Activated naive CD4-positive, alpha-beta T cell treated with anti-CD3 and anti-CD28 coated beads, Interleukin-2, amount 10 ng/mL, durations not matched to agents 7 days and 5 days (primary cell): Measurements from ENCODE around the gene PLEKHA7.

Source experiments
- CTCF ChIA-PET: fragments of 350-600 bp; sonication (Branson Sonifier 250); formaldehyde crosslinking; loops from one replicate; lab custom pipeline; 2021; ENCODE audit warnings: antibody characterized with exemption; lab: Charles Lee
- DNase-seq: peaks from one replicate; pipeline ENCODE4 v3.0.0-alpha.2; 2020
- H3K27ac Mint-ChIP-seq: one replicate; pipeline ENCODE4 v1.8.0; 2021; ENCODE audit warnings: mild to moderate bottlenecking, moderate library complexity, mixed read lengths
- H3K27me3 Mint-ChIP-seq: one replicate; pipeline ENCODE4 v1.8.0; 2021; ENCODE audit warnings: mild to moderate bottlenecking, mixed read lengths
- H3K36me3 Mint-ChIP-seq: one replicate; pipeline ENCODE4 v1.8.0; 2021; ENCODE audit warnings: mixed read lengths
- H3K4me1 Mint-ChIP-seq: one replicate; pipeline ENCODE4 v1.8.0; 2021; ENCODE audit warnings: mixed read lengths
- H3K4me3 Mint-ChIP-seq: one replicate; pipeline ENCODE4 v1.8.0; 2021; ENCODE audit warnings: mild to moderate bottlenecking, moderate library complexity, mixed read lengths
- H3K9me3 Mint-ChIP-seq: one replicate; pipeline ENCODE4 v1.8.0; 2021; ENCODE audit warnings: mixed read lengths

Gene PLEKHA7

DNA sequence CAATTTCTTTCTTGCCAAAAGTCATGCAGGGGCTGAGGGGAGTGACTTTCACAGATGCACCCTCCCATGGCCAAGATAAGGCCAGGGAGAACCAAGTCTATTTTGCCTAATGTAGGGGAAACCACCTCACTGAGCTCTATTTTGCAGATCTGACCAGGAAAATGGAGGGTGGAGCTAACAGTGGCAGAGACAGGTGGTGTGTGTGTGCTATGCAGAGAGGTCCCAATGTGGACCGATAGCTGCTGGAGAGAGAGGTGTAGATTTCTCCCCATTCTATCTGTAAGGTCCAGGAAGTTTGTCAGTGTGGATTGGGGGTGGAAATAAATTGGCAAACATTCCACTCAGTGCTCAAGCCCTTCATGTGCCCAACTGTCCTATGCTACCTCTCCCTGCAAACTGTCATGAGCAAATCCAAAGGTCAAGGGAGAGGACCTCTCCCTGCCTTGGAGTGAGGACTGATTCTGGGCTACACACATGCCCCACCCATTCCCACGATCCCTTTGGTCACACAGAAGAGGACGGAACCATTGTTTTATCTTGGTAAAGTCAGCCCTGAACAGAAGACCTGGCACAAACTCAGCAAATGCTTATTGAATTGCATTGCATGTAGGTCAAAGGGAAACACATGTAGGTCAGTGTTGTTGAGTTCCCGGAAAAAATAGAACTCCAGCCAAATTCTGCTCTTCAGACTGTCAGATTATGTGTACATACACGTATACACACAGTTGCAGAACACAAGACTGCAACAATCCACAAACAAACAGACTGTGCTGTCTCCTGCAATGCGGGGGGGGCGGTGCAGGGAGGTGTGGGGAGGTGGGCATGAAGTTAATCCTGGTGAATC is 209.9 kb downstream of the PLEKHA7 start:
- Mint-ChIP-seq H3K36me3 (no peaks in the 10 kb centered on the region), H3K4me3 (no peak overlapping the region)
- CTCF ChIA-PET: no interaction called here

DNA sequence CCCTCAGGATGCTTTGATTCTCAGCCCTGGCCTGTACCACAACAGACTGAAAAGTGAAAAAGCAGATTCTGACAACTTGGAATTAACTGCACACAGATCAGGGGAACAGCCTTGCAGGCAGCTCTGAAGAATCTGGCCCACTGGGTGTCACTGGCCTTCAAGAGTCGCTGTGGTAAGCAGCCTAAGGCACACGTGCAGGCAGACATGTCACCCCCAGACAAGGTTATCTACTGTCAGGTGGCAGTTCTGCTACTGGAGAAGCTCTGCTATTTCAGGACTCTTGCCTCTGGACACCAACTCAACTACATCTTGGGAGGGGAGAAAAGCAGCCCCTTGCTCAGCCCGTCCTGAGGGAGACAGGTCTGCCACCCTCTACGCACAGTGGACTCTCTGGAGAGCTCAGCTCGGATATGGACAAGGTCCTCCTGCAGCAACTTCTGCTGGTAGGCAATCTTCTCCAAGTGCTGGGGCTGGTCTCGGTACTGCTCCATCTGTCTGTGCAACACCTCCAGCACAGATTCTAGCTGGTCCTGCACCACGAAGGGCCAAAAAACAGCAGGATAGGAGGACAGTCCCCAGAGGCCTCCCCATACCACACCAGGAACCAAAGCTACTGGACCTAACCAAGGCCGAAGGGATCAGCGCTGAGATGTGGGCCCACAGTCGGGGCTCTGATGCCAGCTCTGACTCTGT is 212.8 kb downstream of the PLEKHA7 start:
- CTCF ChIA-PET: interaction anchor here (0.5 to 2.7 kb wide), 8 partner anchors 10 to 276 kb away, joined by 3 to 21 read pairs (median 3); partner anchors contain the start of gene RPS13

More for the DNA sequence above, 209.9 kb downstream of the PLEKHA7 start:
- H3K27me3 Mint-ChIP-seq: no peaks in the 10 kb centered on the region
- H3K9me3 Mint-ChIP-seq: no peaks in the 10 kb centered on the region
- no peak for DNase-seq
- H3K4me1 Mint-ChIP-seq: no peaks in the 10 kb centered on the region
- H3K27ac Mint-ChIP-seq: no peak overlapping the region

DNA sequence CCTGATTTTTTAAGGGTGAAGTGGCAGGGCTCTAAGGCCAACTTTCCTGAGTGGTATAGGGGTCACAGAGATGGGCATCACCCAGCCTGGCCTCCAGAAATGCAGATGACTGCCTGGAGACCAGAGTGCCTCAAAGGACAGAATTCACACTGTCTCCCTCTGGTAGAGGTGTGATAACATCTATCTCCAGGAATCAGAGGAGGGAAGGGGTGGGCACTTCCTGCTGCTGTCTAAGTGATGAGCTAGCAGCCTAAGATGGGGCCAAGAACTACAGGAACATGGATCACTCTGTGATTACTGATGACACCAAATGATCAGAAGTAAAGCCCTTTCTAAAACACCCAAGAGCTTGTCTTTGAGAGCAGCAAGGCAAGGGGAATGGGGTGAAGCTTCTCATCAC is 213.8 kb downstream of the PLEKHA7 start:
- CTCF ChIA-PET: interaction anchor here (1.1 to 2.7 kb wide), 6 partner anchors 9 to 263 kb away, joined by 3 to 21 read pairs (median 3); no protein-coding TSS in a partner anchor
- no peak overlapping the region for H3K4me3 Mint-ChIP-seq
- H3K27ac Mint-ChIP-seq: no peak overlapping the region
- no peak for DNase-seq
- no peaks in the 10 kb centered on the region for H3K9me3 Mint-ChIP-seq
- H3K36me3 Mint-ChIP-seq: no peaks in the 10 kb centered on the region
- no peaks in the 10 kb centered on the region for H3K4me1 Mint-ChIP-seq
- H3K27me3 Mint-ChIP-seq: no peaks in the 10 kb centered on the region

More for the DNA sequence above, 212.8 kb downstream of the PLEKHA7 start:
- no peaks in the 10 kb centered on the region for H3K36me3 Mint-ChIP-seq
- no peak overlapping the region for H3K27ac Mint-ChIP-seq
- no peaks in the 10 kb centered on the region for H3K27me3 Mint-ChIP-seq
- H3K4me1 Mint-ChIP-seq: no peaks in the 10 kb centered on the region
- no peaks in the 10 kb centered on the region for H3K9me3 Mint-ChIP-seq
- DNase-seq: no peak
- no peak overlapping the region for H3K4me3 Mint-ChIP-seq

DNA sequence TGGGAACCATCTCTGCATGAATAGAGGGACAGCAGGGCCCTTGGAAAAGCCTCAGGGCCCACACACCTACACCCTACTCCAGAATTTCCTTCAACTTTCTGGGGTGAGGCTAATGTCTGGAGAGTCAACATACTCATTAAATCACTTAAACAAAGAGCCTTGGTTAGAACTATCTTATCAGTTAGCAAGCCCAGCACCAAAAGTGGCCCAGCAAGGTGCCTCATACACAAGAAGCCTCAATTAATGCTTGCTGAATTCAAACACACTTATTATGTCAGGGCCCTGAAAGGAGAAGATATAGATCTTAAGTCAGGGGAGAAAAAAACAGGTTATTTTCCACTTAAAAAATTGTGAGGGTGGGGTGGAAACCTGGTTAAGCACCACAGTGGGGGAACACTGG is 214.3 kb downstream of the PLEKHA7 start:
- H3K4me3 Mint-ChIP-seq: no peak overlapping the region
- peaks cover 4% of the 10 kb centered on the region for H3K4me1 Mint-ChIP-seq
- no peaks in the 10 kb centered on the region for H3K27me3 Mint-ChIP-seq
- CTCF ChIA-PET: interaction anchor here (2.0 to 2.7 kb wide), 2 partner anchors 13 to 21 kb away, joined by 11 to 21 read pairs; no protein-coding TSS in a partner anchor
- no peak for DNase-seq
- no peaks in the 10 kb centered on the region for H3K36me3 Mint-ChIP-seq
- H3K27ac Mint-ChIP-seq: no peak overlapping the region
- no peaks in the 10 kb centered on the region for H3K9me3 Mint-ChIP-seq

DNA sequence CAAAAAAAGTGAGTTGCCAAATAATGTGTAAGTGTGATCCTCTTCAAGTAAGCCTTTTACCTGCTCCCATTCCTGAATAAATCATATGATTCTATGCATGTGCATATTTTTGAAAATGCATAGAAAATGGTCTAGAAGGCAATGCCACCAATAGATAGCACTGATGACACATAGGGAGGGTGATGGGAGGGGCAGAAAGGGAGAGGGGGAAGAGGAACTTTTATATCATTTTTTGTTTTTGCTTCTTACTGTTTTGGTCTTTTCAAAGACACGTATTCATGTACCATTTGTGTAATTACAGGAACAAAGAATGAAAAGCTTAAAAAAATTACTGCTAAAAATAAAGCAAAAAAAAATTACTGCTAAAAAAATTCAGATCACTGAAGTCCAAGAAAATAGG is 215.0 kb downstream of the PLEKHA7 start:
- CTCF ChIA-PET: no interaction called here
- H3K27ac Mint-ChIP-seq: no peak overlapping the region
- H3K4me3 Mint-ChIP-seq: no peak overlapping the region
- H3K27me3 Mint-ChIP-seq: no peaks in the 10 kb centered on the region
- H3K36me3 Mint-ChIP-seq: no peaks in the 10 kb centered on the region
- DNase-seq: no peak
- no peaks in the 10 kb centered on the region for H3K9me3 Mint-ChIP-seq
- peaks cover 5% of the 10 kb centered on the region for H3K4me1 Mint-ChIP-seq

DNA sequence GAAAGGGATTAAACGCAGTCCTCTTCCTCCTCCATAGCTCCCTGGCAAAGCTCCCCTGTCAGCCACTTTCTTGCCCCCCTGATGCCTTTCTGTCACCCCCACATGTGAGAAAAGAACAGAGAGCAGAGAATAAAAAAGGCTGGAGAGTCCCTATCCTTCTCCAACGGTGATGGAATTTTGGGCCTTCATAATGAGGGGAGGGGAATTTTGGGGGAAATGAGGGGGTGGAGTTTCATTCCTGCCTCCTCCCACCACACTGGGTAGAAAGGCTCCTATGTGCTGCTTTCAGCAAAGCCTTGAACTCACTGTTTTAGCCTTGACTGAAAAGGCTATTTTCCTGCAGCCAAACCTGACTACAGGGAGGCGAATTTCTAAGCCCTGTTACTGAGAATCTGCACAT is 216.4 kb downstream of the PLEKHA7 start:
- H3K36me3 Mint-ChIP-seq: no peaks in the 10 kb centered on the region
- H3K27ac Mint-ChIP-seq: no peak overlapping the region

DNA sequence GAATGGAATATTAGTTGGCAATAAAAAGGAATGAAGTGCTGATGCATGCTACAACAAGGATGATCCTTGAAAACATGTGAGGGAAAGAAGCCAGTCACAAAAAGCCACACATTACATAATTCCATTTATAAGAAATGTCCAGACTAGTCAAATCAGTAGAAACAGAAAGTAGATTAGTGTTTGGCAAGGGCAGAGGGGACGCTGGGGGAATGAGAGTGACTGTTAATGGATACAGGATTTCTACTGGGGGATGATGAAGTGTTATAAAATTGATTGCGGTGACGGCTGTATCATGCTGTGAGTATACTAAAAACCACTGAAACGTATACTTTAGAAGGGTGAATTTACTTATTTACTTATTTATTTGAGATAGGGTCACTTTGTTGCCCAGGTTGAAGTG is 217.9 kb downstream of the PLEKHA7 start:
- Mint-ChIP-seq H3K9me3 (no peaks in the 10 kb centered on the region), H3K4me1 (peaks cover 5% of the 10 kb centered on the region), H3K4me3 (no peak overlapping the region), H3K27ac (no peak overlapping the region), H3K36me3 (no peaks in the 10 kb centered on the region), H3K27me3 (no peaks in the 10 kb centered on the region)
- DNase-seq: no peak
- CTCF ChIA-PET: interaction anchor here (1.2 to 2.1 kb wide), 2 partner anchors 10 to 25 kb away, joined by 5 to 8 read pairs; no protein-coding TSS in a partner anchor

More for the DNA sequence above, 216.4 kb downstream of the PLEKHA7 start:
- CTCF ChIA-PET: interaction anchor here (0.9 to 1.1 kb wide), 3 partner anchors 9 to 14 kb away, joined by 3 to 5 read pairs (median 4); no protein-coding TSS in a partner anchor
- no peaks in the 10 kb centered on the region for H3K27me3 Mint-ChIP-seq
- no peaks in the 10 kb centered on the region for H3K9me3 Mint-ChIP-seq
- H3K4me3 Mint-ChIP-seq: no peak overlapping the region
- peaks cover 5% of the 10 kb centered on the region for H3K4me1 Mint-ChIP-seq
- DNase-seq: no peak

DNA sequence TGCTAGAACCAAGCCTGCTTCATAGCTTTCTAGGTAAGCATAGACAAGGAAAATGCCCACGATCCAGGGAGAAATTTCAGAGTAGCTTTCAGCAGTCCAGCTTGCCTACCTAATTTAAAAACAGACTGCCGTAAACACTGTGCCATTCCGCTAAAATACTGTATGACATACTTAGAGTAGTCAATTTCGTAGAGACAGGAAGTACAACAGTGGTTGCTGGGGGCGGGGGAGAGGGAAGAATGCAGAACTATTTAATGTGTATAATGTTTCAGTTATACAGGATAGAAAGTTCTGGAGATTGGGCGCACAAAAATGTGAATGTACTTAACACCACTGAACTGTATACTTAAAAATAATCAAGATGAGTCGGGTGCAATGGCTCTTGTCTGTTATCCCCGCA is 219.1 kb downstream of the PLEKHA7 start:
- Mint-ChIP-seq H3K4me3 (no peak overlapping the region), H3K9me3 (no peaks in the 10 kb centered on the region), H3K4me1 (peaks cover 5% of the 10 kb centered on the region), H3K27me3 (peaks cover 4% of the 10 kb centered on the region), H3K36me3 (no peaks in the 10 kb centered on the region), H3K27ac (no peak overlapping the region)
- no peak for DNase-seq
- CTCF ChIA-PET: interaction anchor here (2.1 kb wide), 1 partner anchor 9 kb away, joined by 8 read pairs; no protein-coding TSS in a partner anchor

DNA sequence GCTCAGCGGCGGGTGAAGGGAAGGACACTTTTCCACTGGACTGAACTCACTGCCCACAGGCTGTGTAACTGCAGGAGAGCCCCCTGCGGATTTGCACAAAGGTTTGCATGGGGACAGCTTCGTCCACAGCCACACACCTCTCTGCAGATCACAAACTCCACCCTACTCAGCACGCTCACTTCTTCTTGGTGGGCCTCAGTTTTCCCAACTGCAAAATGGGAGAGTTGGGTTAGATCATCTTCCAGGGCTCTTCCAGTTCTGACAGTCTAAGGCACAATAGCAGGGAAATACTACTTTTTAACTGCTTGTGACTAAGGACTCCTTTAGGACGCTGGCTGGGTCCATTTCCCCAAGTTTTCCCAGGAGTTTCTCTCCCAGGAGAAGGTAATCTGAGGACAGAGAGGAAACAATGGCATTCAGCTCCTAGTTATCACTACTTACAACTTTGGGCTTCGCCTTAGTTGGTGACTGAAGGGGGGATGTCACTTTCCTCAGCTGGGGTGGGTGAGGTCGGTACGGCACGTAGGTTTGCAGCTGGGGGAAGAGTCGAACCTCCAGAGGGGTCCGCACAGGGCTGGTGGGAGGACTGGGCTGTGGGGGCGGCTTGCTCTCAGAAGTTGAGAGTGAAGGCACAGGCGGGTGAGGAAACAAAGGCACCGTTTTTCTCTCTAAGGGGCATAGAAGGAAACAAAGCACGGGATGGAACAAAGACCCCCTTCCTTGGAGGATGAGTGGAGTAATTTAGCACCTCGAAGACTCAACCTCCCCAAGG is 220.0 kb downstream of the PLEKHA7 start:
- DNase-seq: no peak
- Mint-ChIP-seq H3K27me3 (peaks cover 4% of the 10 kb centered on the region), H3K27ac (no peak overlapping the region), H3K9me3 (no peaks in the 10 kb centered on the region), H3K4me3 (no peak overlapping the region), H3K36me3 (no peaks in the 10 kb centered on the region), H3K4me1 (peaks cover 5% of the 10 kb centered on the region)
- CTCF ChIA-PET: interaction anchor here (0.8 to 2.1 kb wide), 2 partner anchors 8 to 17 kb away, joined by 3 to 8 read pairs; no protein-coding TSS in a partner anchor

DNA sequence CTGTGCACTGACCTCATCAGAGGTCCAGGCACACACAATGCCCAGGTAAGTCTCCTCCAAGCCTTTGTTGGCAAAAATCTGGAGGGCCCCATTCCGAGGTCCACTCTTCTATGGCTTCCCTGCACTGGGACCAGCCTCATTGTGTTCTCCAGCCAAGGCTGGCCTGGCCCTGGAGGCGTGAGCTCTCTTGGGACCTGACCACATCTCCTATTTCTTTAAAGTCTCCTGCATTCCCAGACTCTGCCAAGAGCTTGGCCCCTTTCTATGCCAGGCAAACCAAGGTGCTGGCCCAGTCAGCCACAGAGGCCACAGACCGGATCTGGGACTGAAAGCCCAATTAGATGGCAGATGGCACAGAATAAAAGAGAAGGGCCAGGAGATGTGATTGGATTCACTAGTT is 220.7 kb downstream of the PLEKHA7 start:
- CTCF ChIA-PET: interaction anchor here (0.6 kb wide), 1 partner anchor 270 kb away, joined by 3 read pairs; no protein-coding TSS in a partner anchor
- Mint-ChIP-seq H3K27ac (no peak overlapping the region), H3K4me1 (peaks cover 5% of the 10 kb centered on the region), H3K27me3 (peaks cover 4% of the 10 kb centered on the region), H3K9me3 (no peaks in the 10 kb centered on the region), H3K36me3 (no peaks in the 10 kb centered on the region), H3K4me3 (no peak overlapping the region)
- no peak for DNase-seq

DNA sequence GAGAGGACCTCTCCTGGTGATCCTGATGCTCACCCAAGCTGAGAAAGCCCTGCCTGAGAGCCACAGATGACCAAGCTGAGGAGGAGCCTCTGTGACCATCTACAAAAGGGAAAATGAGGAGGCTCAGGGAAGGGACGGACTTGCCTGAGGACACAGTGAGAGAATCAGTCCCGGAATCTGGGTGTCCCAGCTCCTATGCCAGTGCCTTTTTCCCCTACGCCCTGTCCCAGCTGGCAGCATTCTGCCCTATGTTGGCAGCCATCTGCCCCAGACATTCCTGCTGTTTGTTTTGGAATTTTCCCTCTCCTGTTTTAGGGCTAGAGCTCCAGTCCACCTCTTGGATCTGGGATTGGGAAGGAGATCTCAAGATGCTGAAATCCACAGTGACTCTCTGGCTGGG is 221.2 kb downstream of the PLEKHA7 start:
- peaks cover 5% of the 10 kb centered on the region for H3K4me1 Mint-ChIP-seq
- H3K27me3 Mint-ChIP-seq: peaks cover 4% of the 10 kb centered on the region
- H3K36me3 Mint-ChIP-seq: no peaks in the 10 kb centered on the region
- DNase-seq: no peak
- CTCF ChIA-PET: interaction anchor here (0.6 kb wide), 2 partner anchors 23 to 270 kb away, joined by 3 read pairs; no protein-coding TSS in a partner anchor
- no peaks in the 10 kb centered on the region for H3K9me3 Mint-ChIP-seq
- no peak overlapping the region for H3K27ac Mint-ChIP-seq
- no peak overlapping the region for H3K4me3 Mint-ChIP-seq

DNA sequence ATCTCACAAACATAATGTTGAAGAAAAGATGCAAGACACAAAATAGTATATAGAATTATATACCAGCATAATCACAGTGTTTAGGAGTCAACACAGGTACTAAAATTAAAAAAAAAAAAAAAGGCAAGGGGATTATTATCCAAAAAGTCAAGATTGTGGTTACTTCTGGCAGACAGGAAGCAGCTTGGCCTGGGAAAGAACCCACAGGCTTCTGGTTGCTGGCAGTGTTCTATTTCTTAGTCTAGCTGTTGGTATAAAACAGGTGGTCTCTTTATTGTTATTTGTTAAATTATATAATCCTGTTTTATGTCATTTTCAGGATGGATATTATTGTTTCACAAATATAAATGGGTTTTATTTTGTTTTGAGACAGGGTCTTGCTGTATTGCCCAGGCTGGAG is 221.8 kb downstream of the PLEKHA7 start:
- Mint-ChIP-seq H3K4me1 (peaks cover 5% of the 10 kb centered on the region), H3K27me3 (peaks cover 4% of the 10 kb centered on the region), H3K4me3 (no peak overlapping the region), H3K27ac (no peak overlapping the region), H3K36me3 (no peaks in the 10 kb centered on the region), H3K9me3 (no peaks in the 10 kb centered on the region)
- CTCF ChIA-PET: interaction anchor here (0.6 kb wide), 2 partner anchors 24 to 26 kb away, joined by 3 read pairs; no protein-coding TSS in a partner anchor
- no peak for DNase-seq

DNA sequence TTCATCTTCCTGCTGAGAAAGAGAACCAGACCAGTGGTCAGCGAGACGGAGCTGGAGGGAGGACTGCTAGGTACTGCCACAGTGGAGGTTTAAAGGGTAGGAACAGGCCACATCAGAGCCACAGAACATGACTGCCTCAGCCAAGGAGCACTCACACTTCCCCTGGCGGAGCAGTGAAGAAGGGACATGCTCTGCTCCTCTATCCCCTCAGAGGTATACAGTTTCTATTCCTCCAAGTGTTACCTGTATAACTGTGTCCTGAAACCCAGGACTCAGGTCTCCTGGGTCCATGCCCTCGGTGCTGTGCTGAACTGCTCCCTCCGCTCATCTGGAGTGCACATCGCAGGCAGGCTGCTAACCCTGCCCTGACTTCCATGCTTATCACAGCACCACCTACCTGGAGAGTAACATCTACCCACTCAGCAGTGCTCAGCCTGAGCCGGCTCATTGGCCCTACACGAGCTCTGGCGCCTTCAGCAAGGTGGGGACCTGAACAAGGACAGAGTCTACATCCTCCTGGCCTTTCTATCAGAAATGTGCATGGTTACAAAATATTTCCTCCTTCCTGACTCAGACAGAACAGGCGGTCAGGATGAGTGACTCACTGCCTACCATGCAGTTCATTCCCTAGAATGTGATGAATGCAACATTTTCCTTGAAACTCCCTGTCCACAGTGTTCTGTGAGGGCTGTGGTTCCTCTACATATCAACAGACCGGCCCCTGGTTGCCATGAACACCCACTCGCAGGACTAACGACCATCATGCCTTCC is 222.8 kb downstream of the PLEKHA7 start:
- CTCF ChIA-PET: interaction anchor here (1.2 to 1.6 kb wide), 2 partner anchors 10 to 272 kb away, joined by 3 to 5 read pairs; no protein-coding TSS in a partner anchor
- Mint-ChIP-seq H3K36me3 (no peaks in the 10 kb centered on the region), H3K27ac (no peak overlapping the region), H3K9me3 (no peaks in the 10 kb centered on the region), H3K4me3 (no peak overlapping the region), H3K27me3 (peaks cover 8% of the 10 kb centered on the region), H3K4me1 (peaks cover 5% of the 10 kb centered on the region)
- DNase-seq: no peak
